Neutrophil (primary cell): Measurements from ENCODE around the gene PLB1.

Experiments
- H3K27ac ChIP-seq: fragments of 200-600 bp; sonication (generic); 2 replicates; pipeline ENCODE4 v1.5.1; 2016; ENCODE audit warnings: mild to moderate bottlenecking, moderate library complexity
- H3K27me3 ChIP-seq: fragments of 200-600 bp; sonication (generic); 2 replicates; pipeline ENCODE4 v1.6.0; 2016; ENCODE audit warnings: mild to moderate bottlenecking
- H3K36me3 ChIP-seq: fragments of 200-600 bp; sonication (generic); 2 replicates; pipeline ENCODE4 v1.5.1; 2017
- H3K4me1 ChIP-seq, 2 experiments: fragments of 200-600 bp in 1 of 2; sonication (generic) in 1 of 2; 1 replicate in 1 of 2; 2 replicates in 1 of 2; pipeline versions ENCODE4 v1.5.1 to v1.6.1; 2013 to 2016; ENCODE audit warnings: low read depth in 1 of 2, low read length in 1 of 2, mild to moderate bottlenecking in 1 of 2, moderate library complexity in 1 of 2; ENCODE audit not compliant: control insufficient read depth in 1 of 2, insufficient read depth in 1 of 2
- H3K4me3 ChIP-seq, 2 experiments: fragments of 200-600 bp in 1 of 2; sonication (generic) in 1 of 2; 1 replicate in 1 of 2; 2 replicates in 1 of 2; pipeline ENCODE4 v1.5.1; 2013 to 2016; ENCODE audit warnings: low read depth in 1 of 2, low read length in 1 of 2, mild to moderate bottlenecking in 1 of 2, moderate library complexity in 1 of 2
- H3K9me3 ChIP-seq: fragments of 200-600 bp; sonication (generic); 2 replicates; pipeline ENCODE4 v1.5.1; 2016
- CTCF ChIP-seq: fragments of 200-600 bp; sonication (generic); IDR thresholded peaks from 2 replicates; pipeline ENCODE4 v1.5.1; 2016; ENCODE audit warnings: antibody characterized with exemption

Gene PLB1

DNA sequence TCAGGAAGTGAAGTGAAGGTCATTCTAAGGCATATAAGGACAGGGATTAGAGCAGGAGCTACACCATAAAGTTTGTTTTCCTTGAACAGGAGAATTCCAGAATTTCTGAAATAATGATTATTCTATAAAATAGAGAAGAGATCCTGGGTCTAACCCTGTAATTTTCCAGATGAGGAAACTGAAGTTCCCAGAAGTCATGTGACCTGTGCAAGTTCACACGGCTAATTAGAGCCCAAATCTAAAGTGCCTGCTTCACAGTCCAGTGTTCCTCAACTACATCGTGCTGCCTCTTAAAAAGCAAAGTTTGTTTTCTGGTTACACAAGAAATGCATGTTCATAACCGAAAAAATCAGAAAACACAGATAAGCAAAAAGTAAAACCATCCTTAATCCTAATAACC lies 34.9 kb downstream of the PLB1 start:
- H3K27ac ChIP-seq: no peak overlapping the region
- no peaks in the 10 kb centered on the region for H3K36me3 ChIP-seq
- H3K4me3 ChIP-seq: no peak overlapping the region
- TF ChIP-seq CTCF: no peak
- H3K9me3 ChIP-seq: no peaks in the 10 kb centered on the region
- no peaks in the 10 kb centered on the region for H3K27me3 ChIP-seq
- no peaks in the 10 kb centered on the region for H3K4me1 ChIP-seq

- no peak for TF ChIP-seq CTCF
- H3K4me3 ChIP-seq: no peak overlapping the region
- no peaks in the 10 kb centered on the region for H3K36me3 ChIP-seq
- H3K27me3 ChIP-seq: no peaks in the 10 kb centered on the region
- H3K27ac ChIP-seq: no peak overlapping the region
- no peaks in the 10 kb centered on the region for H3K4me1 ChIP-seq
- no peaks in the 10 kb centered on the region for H3K9me3 ChIP-seq
Measured at GRCh38 chr2:28532399-28532798, 36.5 kb downstream of the PLB1 start.

DNA sequence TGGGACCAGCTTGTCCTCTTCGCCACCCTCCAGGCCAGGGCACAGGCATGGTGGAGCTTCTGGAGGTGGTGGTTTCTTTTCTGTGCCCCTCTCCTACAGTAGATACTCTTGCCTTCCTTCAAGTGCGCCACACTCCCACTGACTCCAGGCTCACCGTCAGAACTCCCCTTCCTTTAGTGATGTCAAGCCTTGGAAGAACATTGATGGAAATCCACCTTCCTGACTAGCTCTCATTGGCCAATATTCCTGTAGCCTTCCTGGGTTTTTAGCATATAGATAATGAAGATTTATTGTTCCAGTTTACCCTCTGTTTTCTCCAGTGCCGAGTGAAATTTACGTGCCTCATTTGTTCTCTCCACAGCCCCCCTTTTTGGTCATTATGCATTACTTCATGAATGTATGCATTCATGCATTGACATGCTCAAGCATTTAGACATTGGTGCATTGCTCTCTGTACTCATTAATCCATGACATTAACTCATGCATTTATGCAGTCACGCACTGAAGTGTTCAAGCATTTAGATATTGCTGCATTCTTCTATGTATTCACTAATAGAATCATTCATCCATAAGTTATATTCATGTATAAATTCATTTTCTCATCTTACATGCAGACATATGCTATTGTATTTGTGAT lies 37.3 kb downstream of the PLB1 start:
- Histone ChIP-seq H3K9me3 (no peaks in the 10 kb centered on the region), H3K4me3 (no peak overlapping the region), H3K27me3 (no peaks in the 10 kb centered on the region), H3K27ac (no peak overlapping the region), H3K36me3 (no peaks in the 10 kb centered on the region), H3K4me1 (no peaks in the 10 kb centered on the region)
- no peak for TF ChIP-seq CTCF

DNA sequence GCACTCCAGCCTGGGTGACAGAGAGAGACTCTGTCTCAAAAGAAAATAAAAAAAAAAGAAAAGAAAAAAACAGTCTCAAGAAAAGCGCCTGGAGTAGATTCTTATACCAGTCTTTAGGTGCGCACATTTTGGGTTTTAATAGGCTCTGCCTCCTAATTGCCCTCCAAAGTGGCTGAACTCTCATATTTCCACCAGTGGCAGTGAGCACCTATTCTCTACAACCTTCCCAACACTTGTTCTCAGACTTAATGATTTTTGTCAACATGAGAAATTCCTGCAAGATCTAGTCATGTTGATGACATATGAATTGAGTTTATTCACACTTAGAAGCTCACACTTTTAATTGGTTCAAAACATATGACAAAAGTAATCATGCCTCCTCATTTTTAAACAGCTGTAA lies 39.0 kb downstream of the PLB1 start:
- Histone ChIP-seq H3K9me3 (no peaks in the 10 kb centered on the region), H3K4me3 (no peak overlapping the region), H3K4me1 (no peaks in the 10 kb centered on the region), H3K36me3 (no peaks in the 10 kb centered on the region), H3K27me3 (no peaks in the 10 kb centered on the region), H3K27ac (no peak overlapping the region)
- TF ChIP-seq CTCF: no peak

- Histone ChIP-seq H3K27ac (no peak overlapping the region), H3K4me1 (no peaks in the 10 kb centered on the region), H3K4me3 (no peak overlapping the region), H3K36me3 (no peaks in the 10 kb centered on the region), H3K9me3 (no peaks in the 10 kb centered on the region), H3K27me3 (no peaks in the 10 kb centered on the region)
- no peak for TF ChIP-seq CTCF
Measured at GRCh38 chr2:28538134-28538533, 42.3 kb downstream of the PLB1 start.

DNA sequence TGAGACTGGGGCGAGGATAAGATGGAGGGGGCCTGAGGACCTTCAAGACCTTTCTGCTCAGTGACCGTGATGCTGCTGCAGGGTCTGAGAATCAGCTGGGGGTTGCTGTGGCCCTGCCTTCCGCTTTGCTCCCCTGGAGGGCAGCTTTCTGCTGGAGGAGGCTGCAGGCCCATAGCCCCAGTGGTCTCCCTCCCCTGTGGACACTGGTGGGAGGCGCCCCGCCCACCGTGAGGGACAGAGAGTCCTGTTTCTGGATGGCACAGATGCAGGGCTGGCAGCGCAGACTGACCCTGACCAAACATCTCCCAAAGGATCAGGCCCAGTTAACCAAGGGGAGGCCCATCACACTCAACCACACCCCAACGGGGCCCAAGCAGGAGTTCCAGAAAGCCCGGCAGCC lies 42.8 kb downstream of the PLB1 start:
- Histone ChIP-seq H3K9me3 (no peaks in the 10 kb centered on the region), H3K36me3 (no peaks in the 10 kb centered on the region), H3K27me3 (no peaks in the 10 kb centered on the region), H3K4me1 (no peaks in the 10 kb centered on the region), H3K4me3 (no peak overlapping the region), H3K27ac (no peak overlapping the region)
- no peak for TF ChIP-seq CTCF
